Panc1 (cell line): ENCODE measurements around the gene TOMM22. TPM values are rescaled to one million over a fixed set of nuclear protein-coding genes. Genes with fewer than 3 reads are reported as not detected.
"Not testable (repeated sequence)": the region's sequence is repeated elsewhere in the genome, so short reads cannot be mapped to it uniquely, and the experiment has no call there.

Source experiments
- ATAC-seq: fragments of 200-7000 bp; cut with Tn5 transposase; 2 replicates; pipeline ENCODE4 v1.9.1; 2020; ENCODE audit warnings: mild to moderate bottlenecking, moderate library complexity
- BruUV-seq: library from RNA; stranded (reverse); fragments of 400-500 nt; replicated peaks from 2 replicates; lab custom pipeline; 2021; lab: Mats Ljungman, UMichigan
- CTCF ChIA-PET: fragments of 300-600 bp; sonication (Branson Sonifier 250); formaldehyde crosslinking; loops from one replicate; lab custom pipeline; 2022; ENCODE audit warnings: antibody characterized with exemption; lab: Charles Lee
- POLR2A ChIA-PET: fragments of 300-600 bp; sonication (Branson Sonifier 250); formaldehyde crosslinking; loops from one replicate; lab custom pipeline; 2022; ENCODE audit warnings: antibody characterized with exemption; lab: Charles Lee
- DNase-seq: peaks from one replicate; pipeline ENCODE4 v3.0.0-alpha.2; 2010; ENCODE audit warnings: low read depth, low spot score
- H3K27ac ChIP-seq: 2 replicates; pipeline ENCODE4 v1.5.1; 2011; ENCODE audit warnings: mild to moderate bottlenecking, low read length, inconsistent platforms
- H3K27me3 ChIP-seq: fragments of 200-500 bp; sonication (Bioruptor generic); 2 replicates; pipeline ENCODE4 v1.6.0; 2014; ENCODE audit warnings: low read length, inconsistent platforms; ENCODE audit not compliant: control insufficient read depth, insufficient read depth
- H3K36me3 ChIP-seq: fragments of 200-500 bp; sonication (Bioruptor generic); 2 replicates; pipeline ENCODE4 v1.5.1; 2014; ENCODE audit warnings: inconsistent platforms, mild to moderate bottlenecking, low read length, moderate library complexity; ENCODE audit not compliant: control insufficient read depth, insufficient read depth
- H3K4me1 ChIP-seq: 2 replicates; pipeline ENCODE4 v1.5.1; 2011; ENCODE audit warnings: inconsistent platforms, mild to moderate bottlenecking, low read length, moderate library complexity; ENCODE audit not compliant: control insufficient read depth, insufficient read depth
- H3K4me3 ChIP-seq, 2 experiments: 2 replicates each; pipeline ENCODE4 v1.5.1; 2011 to 2012; ENCODE audit warnings: low read depth in 2 of 2, low read length in 2 of 2, mild to moderate bottlenecking in 2 of 2, inconsistent platforms in 1 of 2, moderate library complexity in 1 of 2
- H3K9me3 ChIP-seq: fragments of 200-500 bp; sonication (Bioruptor generic); 2 replicates; pipeline ENCODE4 v1.5.1; 2014; ENCODE audit warnings: low read depth, mild to moderate bottlenecking, inconsistent platforms, low read length, moderate library complexity; ENCODE audit not compliant: control insufficient read depth, insufficient read depth
- CTCF ChIP-seq: fragments of 450-650 bp; IDR thresholded peaks from 2 replicates; pipeline ENCODE4 v1.5.1; 2017; ENCODE audit warnings: mild to moderate bottlenecking
- POLR2AphosphoS5 ChIP-seq: IDR thresholded peaks from 2 replicates; pipeline ENCODE4 v1.6.1; 2012; ENCODE audit warnings: mild to moderate bottlenecking, low read depth, low read length, moderate library complexity
- SIN3A ChIP-seq: IDR thresholded peaks from 2 replicates; pipeline ENCODE4 v1.6.1; 2012; ENCODE audit warnings: low read depth, mild to moderate bottlenecking, low read length, moderate library complexity, borderline replicate concordance; ENCODE audit not compliant: insufficient read depth
- TCF7L2 ChIP-seq: IDR thresholded peaks from 2 replicates; pipeline ENCODE4 v1.6.1; 2011; ENCODE audit warnings: mild to moderate bottlenecking, low read depth, low read length, inconsistent platforms
- in situ Hi-C: cut with HindIII; loops from 2 replicates; pipeline ENCODE4 v1.10.0; 2016; ENCODE audit warnings: low sequenced_read_pairs, low pct_unique_long_range_greater_than_20kb
- intact Hi-C: fragments of 100-400 bp; cut with micrococcal nuclease; formaldehyde crosslinking; loops from one replicate; pipeline ENCODE4 v1.10.0; 2022; ENCODE audit not compliant: unreplicated experiment
- total RNA-seq: library from RNA; stranded (reverse); gene quantifications from one replicate; pipeline ENCODE4 v1.2.1, GENCODE V29; 2021; ENCODE audit not compliant: unreplicated experiment
- TF ChIP-seq, protein P1 (sequence below), 2 experiments: IDR thresholded peaks; 2 replicates each; pipeline ENCODE4 v1.6.1; 2011 to 2012; ENCODE audit warnings: low read depth in 2 of 2, control low read depth in 1 of 2, low read length in 1 of 2, mild to moderate bottlenecking in 1 of 2, moderate library complexity in 1 of 2; ENCODE audit not compliant: insufficient read depth in 1 of 2

TOMM22 gene
- total RNA-seq, 1 experiment from 2014 or later = 111 TPM

- intact Hi-C loops = no loop called here
- H3K4me1 ChIP-seq = no peaks in the 10 kb centered on the region
- no peaks in the 10 kb centered on the region for H3K27me3 ChIP-seq
- H3K9me3 ChIP-seq = no peaks in the 10 kb centered on the region
- DNase-seq = no peak
- in situ Hi-C loops = no loop called here
- no peak overlapping the region for H3K27ac ChIP-seq
- CTCF ChIA-PET = no interaction called here
- no peaks in the 10 kb centered on the region for H3K36me3 ChIP-seq
- POLR2A ChIA-PET = no interaction called here
- no TSS peak for BruUV-seq
- no peak for ATAC-seq
- TF ChIP-seq CTCF (no peak), SIN3A (no peak), TCF7L2 (no peak), POLR2AphosphoS5 (no peak)
- TF ChIP-seq, protein P1, sequence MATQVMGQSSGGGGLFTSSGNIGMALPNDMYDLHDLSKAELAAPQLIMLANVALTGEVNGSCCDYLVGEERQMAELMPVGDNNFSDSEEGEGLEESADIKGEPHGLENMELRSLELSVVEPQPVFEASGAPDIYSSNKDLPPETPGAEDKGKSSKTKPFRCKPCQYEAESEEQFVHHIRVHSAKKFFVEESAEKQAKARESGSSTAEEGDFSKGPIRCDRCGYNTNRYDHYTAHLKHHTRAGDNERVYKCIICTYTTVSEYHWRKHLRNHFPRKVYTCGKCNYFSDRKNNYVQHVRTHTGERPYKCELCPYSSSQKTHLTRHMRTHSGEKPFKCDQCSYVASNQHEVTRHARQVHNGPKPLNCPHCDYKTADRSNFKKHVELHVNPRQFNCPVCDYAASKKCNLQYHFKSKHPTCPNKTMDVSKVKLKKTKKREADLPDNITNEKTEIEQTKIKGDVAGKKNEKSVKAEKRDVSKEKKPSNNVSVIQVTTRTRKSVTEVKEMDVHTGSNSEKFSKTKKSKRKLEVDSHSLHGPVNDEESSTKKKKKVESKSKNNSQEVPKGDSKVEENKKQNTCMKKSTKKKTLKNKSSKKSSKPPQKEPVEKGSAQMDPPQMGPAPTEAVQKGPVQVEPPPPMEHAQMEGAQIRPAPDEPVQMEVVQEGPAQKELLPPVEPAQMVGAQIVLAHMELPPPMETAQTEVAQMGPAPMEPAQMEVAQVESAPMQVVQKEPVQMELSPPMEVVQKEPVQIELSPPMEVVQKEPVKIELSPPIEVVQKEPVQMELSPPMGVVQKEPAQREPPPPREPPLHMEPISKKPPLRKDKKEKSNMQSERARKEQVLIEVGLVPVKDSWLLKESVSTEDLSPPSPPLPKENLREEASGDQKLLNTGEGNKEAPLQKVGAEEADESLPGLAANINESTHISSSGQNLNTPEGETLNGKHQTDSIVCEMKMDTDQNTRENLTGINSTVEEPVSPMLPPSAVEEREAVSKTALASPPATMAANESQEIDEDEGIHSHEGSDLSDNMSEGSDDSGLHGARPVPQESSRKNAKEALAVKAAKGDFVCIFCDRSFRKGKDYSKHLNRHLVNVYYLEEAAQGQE (IDR thresholded peaks at IDR 0.05; ENCODE audit: insufficient read depth in 1 of 2, low read depth in 2 of 2, low read length in 1 of 2) = no peak
- H3K4me3 ChIP-seq = no peak overlapping the region
Measured at GRCh38 chr22:38641476-38642040, 40.2 kb upstream of the TOMM22 start.

- BruUV-seq, in situ Hi-C loops: not testable (repeated sequence)
Measured at GRCh38 chr22:38644245-38644644, 37.5 kb upstream of the TOMM22 start.

DNA sequence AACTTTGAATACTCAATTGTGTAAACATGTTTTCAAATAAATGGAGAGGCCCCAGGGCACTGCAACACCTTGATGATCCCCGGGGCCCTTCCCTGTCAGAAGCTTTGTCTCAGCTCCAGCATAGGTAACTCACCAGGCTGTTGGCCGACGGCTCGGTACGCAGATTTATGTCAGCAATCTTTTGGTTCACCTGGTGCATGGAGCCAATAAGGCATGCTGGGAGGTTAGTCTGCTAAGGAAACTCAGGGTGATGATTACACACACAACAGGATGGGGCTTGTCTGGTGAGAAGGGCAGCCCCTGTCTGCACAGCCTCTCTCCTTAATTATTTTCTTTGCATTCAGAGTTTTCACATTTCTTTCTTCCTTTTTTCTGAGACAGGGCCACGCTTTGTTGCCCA, 36.3 kb upstream of the TOMM22 start:
- ATAC-seq (no peak), DNase-seq (no peak)
- Histone ChIP-seq H3K9me3 (no peaks in the 10 kb centered on the region), H3K27ac (no peak overlapping the region), H3K36me3 (no peaks in the 10 kb centered on the region), H3K4me1 (no peaks in the 10 kb centered on the region), H3K4me3 (no peak overlapping the region), H3K27me3 (no peaks in the 10 kb centered on the region)
- TF ChIP-seq SIN3A (no peak), TCF7L2 (no peak), CTCF (no peak), POLR2AphosphoS5 (no peak)
- TF ChIP-seq, protein P1 (IDR thresholded peaks at IDR 0.05; ENCODE audit: insufficient read depth in 1 of 2, low read depth in 2 of 2, low read length in 1 of 2) = no peak
- CTCF ChIA-PET = no interaction called here
- in situ Hi-C loops (no loop called here), intact Hi-C loops (no loop called here)
- POLR2A ChIA-PET = no interaction called here
- BruUV-seq = no TSS peak

More at GRCh38 chr22:38644245-38644644, 37.5 kb upstream of the TOMM22 start:
- DNase-seq, intact Hi-C loops, H3K4me3 ChIP-seq, H3K9me3 ChIP-seq, CTCF ChIA-PET, POLR2A ChIA-PET, H3K4me1 ChIP-seq, H3K36me3 ChIP-seq, H3K27ac ChIP-seq, H3K27me3 ChIP-seq, ATAC-seq: not testable (repeated sequence)
